Heart right ventricle (tissue), 16 donors: ENCODE data around the gene ANKRD12. TPM values are rescaled to one million over a fixed set of nuclear protein-coding genes. Genes with fewer than 3 reads are reported as not detected.

Experiments used
- ATAC-seq, 8 donors: fragments of 200-7000 bp; cut with Tn5 transposase; one replicate each; pipeline ENCODE4 v1.9.1; 2020; ENCODE audit warnings: mild to moderate bottlenecking in 8 of 8, moderate library complexity in 8 of 8, moderate number of reproducible peaks in 1 of 8
- DNase-seq, 2 donors: peaks; one replicate each; pipeline ENCODE4 v3.0.0-alpha.2; 2020
- H3K27ac ChIP-seq, 10 donors: fragments of 200-600 bp; sonication (generic) in 2 of 10; one replicate each; pipeline versions ENCODE4 v1.5.0 to v1.8.0; 2020 to 2022; ENCODE audit warnings: mild to moderate bottlenecking in 3 of 10
- H3K27me3 ChIP-seq, 7 donors: fragments of 200-600 bp; one replicate each; pipeline ENCODE4 v1.8.0; 2021 to 2022; ENCODE audit warnings: mild to moderate bottlenecking in 2 of 7
- H3K36me3 ChIP-seq, 9 donors: fragments of 200-600 bp; sonication (generic) in 1 of 9; one replicate each; pipeline versions ENCODE4 v1.5.0 to v1.8.0; 2020 to 2022; ENCODE audit warnings: mild to moderate bottlenecking in 2 of 9
- H3K4me1 ChIP-seq, 9 donors: fragments of 200-600 bp; sonication (generic) in 1 of 9; one replicate each; pipeline versions ENCODE4 v1.5.0 to v1.8.0; 2020 to 2022; ENCODE audit warnings: mild to moderate bottlenecking in 4 of 9
- H3K4me3 ChIP-seq, 10 donors: fragments of 200-600 bp; sonication (generic) in 2 of 10; one replicate each; pipeline versions ENCODE4 v1.5.0 to v1.8.0; 2020 to 2022; ENCODE audit warnings: mild to moderate bottlenecking in 7 of 10, moderate library complexity in 2 of 10
- H3K9me3 ChIP-seq, 11 donors: fragments of 200-600 bp in 10 of 11; sonication (generic) in 2 of 11; one replicate each; pipeline versions ENCODE4 v1.5.0 to v1.8.0; 2013 to 2022; ENCODE audit warnings: mild to moderate bottlenecking in 2 of 11, control low read depth in 1 of 11, moderate library complexity in 1 of 11
- CTCF ChIP-seq, 9 donors: fragments of 200-600 bp; sonication (generic) in 2 of 9; IDR thresholded peaks; one replicate each; pipeline versions ENCODE4 v1.5.0 to v1.8.0; 2021 to 2022; ENCODE audit warnings: antibody characterized with exemption in 9 of 9, mild to moderate bottlenecking in 5 of 9, moderate library complexity in 1 of 9
- WGBS, 2 donors: extraction: QIAGEN DNeasy Blood & Tissue Kit; methylation state at CpG; one replicate each; pipeline ENCODE4 v1.1.7; 2013; ENCODE audit warnings: inconsistent platforms in 1 of 2; 5-methylcytosine and 5-hydroxymethylcytosine counted together
- intact Hi-C, 10 donors: fragments of 100-400 bp; cut with DNase I; formaldehyde crosslinking; loops; one replicate each; pipeline versions ENCODE4 v1.11.1 to v1.14.2; 2022
- polyA plus RNA-seq, 2 donors: library from polyadenylated mRNA; stranded (reverse); fragments of 200-250 nt; gene quantifications; one replicate each; pipeline ENCODE4 v1.2.3, GENCODE V29; 2013
- total RNA-seq, 10 donors: library from RNA; stranded (reverse); fragmentation: NEBNext Ultra II Directional in 3 of 10; extraction: Animal tissue kit (Norgen Biotek cat#: 25700) in 3 of 10; gene quantifications; one replicate each; pipeline versions ENCODE4 v1.2.1 to v1.2.4, GENCODE V29; 2021 to 2023
- donor health status: Arrhythmogenic right ventricular cardiomyopathy.
- donor health status: ischemic (EF 13 %, LVEDD 7.1; RV severe dilation, severe dysfunction).
- donor health status: healthy with polysubstance abuse.
- donor health status: DM: no; HTN: yes; CAD: no.
- donor health status: DM: no; HTN: no; CAD: no.
- donor health status: ischemic (EF 25% LVEDD 6.9; RV normal size, moderate dysfunction).
- donor health status: ischemic (EF 25% LVEDD 5.7; RV mildly dilated, moderate dysfunction).
- donor health status: healthy.
- donor health status: DM: yes; HTN: yes; CAD: no.
- donor health status: Ischemic cardiomyopathy.
- donor health status: ischemic (EF 35%, LVEDD 5.7; RV mildly dilated, moderate dysfunction).
- donor health status: nonischemic (EF 11% LVEDD 7.7; RV severe dilation, severe dysfunction).
- donor health status: DM: yes; HTN: yes; CAD: no.
- donor health status: PGD.
- donor health status: ischemic (EF 29% LVEDD 5.4; RV normal size, mild dysfunction).
- donor health status: nonischemic (EF 23%, LVEDD 6.1; RV moderate dilation, normal function).

The ANKRD12 gene
- total and polyA plus RNA-seq, 12 donors, result 3.1 to 70.2 (median 55.5) TPM

GRCh38 chr18:9283791-9284190, 147.2 kb downstream of the ANKRD12 start:
- whole genome bisulfite sequencing, 2 donors, result 89 to 91% methylated on average over 2 of the region's 2 CpGs
- no peaks in the 10 kb centered on the region for H3K27me3 ChIP-seq
- no peak for ATAC-seq
- peaks cover 0 to 57% (median 25%) of the 10 kb centered on the region in 9 donors for H3K36me3 ChIP-seq
- H3K27ac ChIP-seq, result no peak overlapping the region
- peaks cover 0 to 3% (median 0%) of the 10 kb centered on the region in 11 donors for H3K9me3 ChIP-seq
- DNase-seq, result no peak
- H3K4me1 ChIP-seq, result no peaks in the 10 kb centered on the region
- intact Hi-C loops, result no loop called here
- no peak overlapping the region for H3K4me3 ChIP-seq
- TF ChIP-seq CTCF (IDR thresholded peaks at IDR 0.05), result no peak

GRCh38 chr18:9285604-9286003, 149.0 kb downstream of the ANKRD12 start:
- Histone ChIP-seq H3K36me3 (peaks cover 0 to 39% (median 9%) of the 10 kb centered on the region in 9 donors), H3K4me1 (no peaks in the 10 kb centered on the region), H3K4me3 (no peak overlapping the region), H3K27me3 (no peaks in the 10 kb centered on the region), H3K27ac (no peak overlapping the region), H3K9me3 (peaks cover 0 to 8% (median 0%) of the 10 kb centered on the region in 11 donors)
- ATAC-seq, result no peak
- WGBS, 2 donors, result 93 to 96% methylated on average over 2 of the region's 2 CpGs
- intact Hi-C loops, result no loop called here
- no peak for DNase-seq
- no peak for TF ChIP-seq CTCF (IDR thresholded peaks at IDR 0.05)

GRCh38 chr18:9287036-9287435, 150.5 kb downstream of the ANKRD12 start:
- H3K27me3 ChIP-seq, result no peaks in the 10 kb centered on the region
- peaks cover 0 to 24% (median 7%) of the 10 kb centered on the region in 9 donors for H3K36me3 ChIP-seq
- peaks cover 0 to 14% (median 0%) of the 10 kb centered on the region in 11 donors for H3K9me3 ChIP-seq
- DNase-seq, result no peak
- WGBS, 2 donors, result 79 to 81% methylated on average over 7 of the region's 7 CpGs
- intact Hi-C loops, result no loop called here
- H3K4me1 ChIP-seq, result no peaks in the 10 kb centered on the region
- no peak for ATAC-seq
- no peak overlapping the region for H3K27ac ChIP-seq
- TF ChIP-seq CTCF (IDR thresholded peaks at IDR 0.05), result no peak
- H3K4me3 ChIP-seq, result no peak overlapping the region

GRCh38 chr18:9289698-9290097, 153.1 kb downstream of the ANKRD12 start:
- TF ChIP-seq CTCF (IDR thresholded peaks at IDR 0.05), result no peak
- H3K36me3 ChIP-seq, result peaks cover 0 to under 1% (median 0%) of the 10 kb centered on the region in 9 donors
- ATAC-seq (no peak), DNase-seq (no peak)
- H3K9me3 ChIP-seq, result peaks cover 0 to 39% (median 10%) of the 10 kb centered on the region in 11 donors
- no peak overlapping the region for H3K4me3 ChIP-seq
- intact Hi-C loops, result no loop called here
- no peaks in the 10 kb centered on the region for H3K4me1 ChIP-seq
- no peak overlapping the region for H3K27ac ChIP-seq
- no peaks in the 10 kb centered on the region for H3K27me3 ChIP-seq
